Measurements from ENCODE around the gene SLC12A3.

SLC12A3 gene

DNA sequence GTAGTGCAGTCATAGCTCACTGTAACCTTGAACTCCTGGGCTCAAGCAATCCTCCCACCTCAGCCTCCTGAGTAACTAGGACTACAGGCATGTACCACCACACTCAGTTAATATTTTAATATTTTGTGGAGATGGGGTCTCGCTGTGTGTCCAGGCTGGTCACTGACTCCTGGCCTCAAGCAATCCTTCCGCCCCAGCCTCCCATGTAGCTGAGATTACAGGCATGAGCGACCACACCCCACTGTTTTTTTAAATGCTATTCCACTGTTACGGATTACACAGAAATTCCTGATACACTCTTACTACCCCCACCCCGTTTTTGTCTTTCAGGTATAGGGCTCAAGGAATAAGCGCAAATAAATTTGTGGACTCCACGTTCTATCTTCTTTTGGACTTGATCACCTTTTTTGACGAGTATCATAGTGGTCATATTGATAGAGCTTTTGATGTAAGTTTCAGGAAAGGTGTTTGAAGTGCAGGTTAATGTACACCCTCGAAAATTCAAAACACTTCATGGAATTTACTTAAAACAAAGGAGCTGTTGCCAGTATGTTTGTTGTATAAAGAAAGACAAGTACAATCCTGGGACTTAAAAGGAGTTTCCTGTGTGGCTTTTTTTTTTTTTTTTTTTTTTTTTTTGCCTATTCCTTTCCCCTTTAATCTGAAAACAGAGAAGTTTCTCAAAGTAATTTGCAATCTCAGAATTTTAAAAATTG is 26.2 kb upstream of the SLC12A3 start:
- H3K4me3 ChIP-seq (ENCODE audit: low read depth, low read length), result no peak overlapping the region
- TF ChIP-seq, protein P1, sequence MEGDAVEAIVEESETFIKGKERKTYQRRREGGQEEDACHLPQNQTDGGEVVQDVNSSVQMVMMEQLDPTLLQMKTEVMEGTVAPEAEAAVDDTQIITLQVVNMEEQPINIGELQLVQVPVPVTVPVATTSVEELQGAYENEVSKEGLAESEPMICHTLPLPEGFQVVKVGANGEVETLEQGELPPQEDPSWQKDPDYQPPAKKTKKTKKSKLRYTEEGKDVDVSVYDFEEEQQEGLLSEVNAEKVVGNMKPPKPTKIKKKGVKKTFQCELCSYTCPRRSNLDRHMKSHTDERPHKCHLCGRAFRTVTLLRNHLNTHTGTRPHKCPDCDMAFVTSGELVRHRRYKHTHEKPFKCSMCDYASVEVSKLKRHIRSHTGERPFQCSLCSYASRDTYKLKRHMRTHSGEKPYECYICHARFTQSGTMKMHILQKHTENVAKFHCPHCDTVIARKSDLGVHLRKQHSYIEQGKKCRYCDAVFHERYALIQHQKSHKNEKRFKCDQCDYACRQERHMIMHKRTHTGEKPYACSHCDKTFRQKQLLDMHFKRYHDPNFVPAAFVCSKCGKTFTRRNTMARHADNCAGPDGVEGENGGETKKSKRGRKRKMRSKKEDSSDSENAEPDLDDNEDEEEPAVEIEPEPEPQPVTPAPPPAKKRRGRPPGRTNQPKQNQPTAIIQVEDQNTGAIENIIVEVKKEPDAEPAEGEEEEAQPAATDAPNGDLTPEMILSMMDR (IDR thresholded peaks at IDR 0.05; ENCODE audit: low read depth, low read length), result no peak

DNA sequence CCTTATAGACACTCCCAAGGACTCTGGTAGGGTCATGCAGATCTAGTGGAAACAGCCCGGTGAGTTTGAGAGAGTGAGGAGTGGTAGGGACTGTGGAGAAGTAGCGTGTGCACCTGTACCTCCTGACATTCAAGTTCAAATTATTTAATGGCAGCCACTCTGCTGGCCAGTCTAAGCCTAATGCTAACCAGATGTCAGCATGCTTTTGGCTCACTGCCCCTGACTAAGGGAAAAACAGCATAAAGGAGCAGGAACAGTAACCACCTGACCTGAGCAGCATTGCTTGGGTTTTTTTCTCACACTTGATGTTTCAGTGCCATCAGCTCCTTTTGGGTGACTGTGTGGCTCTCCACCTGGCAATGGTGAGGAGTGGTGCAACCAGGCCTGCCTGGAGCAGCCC is 23.8 kb upstream of the SLC12A3 start:
- TF ChIP-seq, protein P1 (IDR thresholded peaks at IDR 0.05; ENCODE audit: low read depth, low read length), result no peak
- H3K4me3 ChIP-seq (ENCODE audit: low read depth, low read length), result no peak overlapping the region

DNA sequence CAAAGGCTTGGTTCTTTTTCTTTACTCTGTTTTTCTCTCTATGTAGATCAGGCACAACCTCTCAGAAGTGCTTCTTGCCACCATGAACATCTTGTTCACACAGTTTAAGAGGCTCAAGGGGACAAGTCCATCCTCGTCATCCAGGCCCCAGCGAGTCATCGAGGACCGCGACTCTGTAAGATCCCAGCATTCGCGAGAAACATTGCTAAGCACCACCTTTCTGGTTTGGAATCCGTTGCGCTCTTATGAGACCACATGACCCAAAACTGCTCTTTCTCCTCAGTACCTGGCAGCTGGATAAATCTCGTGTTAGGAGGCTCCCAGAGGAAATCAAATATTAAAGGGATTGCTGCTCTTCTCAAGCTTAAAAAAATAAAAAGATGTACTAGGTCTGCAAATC is 23.3 kb upstream of the SLC12A3 start:
- no peak overlapping the region for H3K4me3 ChIP-seq (ENCODE audit: low read depth, low read length)
- TF ChIP-seq, protein P1 (IDR thresholded peaks at IDR 0.05; ENCODE audit: low read depth, low read length), result no peak

DNA sequence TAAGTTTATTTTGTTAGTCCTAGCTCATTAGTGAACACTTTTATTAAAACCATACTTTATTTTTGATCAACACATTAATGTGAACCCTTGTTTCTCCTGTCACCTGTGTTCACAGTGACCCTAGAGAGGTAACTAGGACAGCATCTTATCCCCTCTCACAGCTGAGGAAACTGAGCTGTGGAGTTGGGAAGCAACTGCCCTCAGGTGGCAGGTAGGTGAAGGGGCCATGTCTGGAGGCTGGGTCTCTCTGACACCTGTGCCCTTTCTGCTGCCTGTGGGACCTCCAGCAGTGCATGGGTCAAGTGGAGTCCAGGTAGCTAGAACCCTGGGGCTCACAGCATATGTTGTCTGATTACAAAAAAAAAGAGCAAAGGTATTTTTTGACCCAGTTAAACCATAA is 22.9 kb upstream of the SLC12A3 start:
- TF ChIP-seq, protein P1 (IDR thresholded peaks at IDR 0.05; ENCODE audit: low read depth, low read length), result no peak
- H3K4me3 ChIP-seq (ENCODE audit: low read depth, low read length), result no peak overlapping the region

DNA sequence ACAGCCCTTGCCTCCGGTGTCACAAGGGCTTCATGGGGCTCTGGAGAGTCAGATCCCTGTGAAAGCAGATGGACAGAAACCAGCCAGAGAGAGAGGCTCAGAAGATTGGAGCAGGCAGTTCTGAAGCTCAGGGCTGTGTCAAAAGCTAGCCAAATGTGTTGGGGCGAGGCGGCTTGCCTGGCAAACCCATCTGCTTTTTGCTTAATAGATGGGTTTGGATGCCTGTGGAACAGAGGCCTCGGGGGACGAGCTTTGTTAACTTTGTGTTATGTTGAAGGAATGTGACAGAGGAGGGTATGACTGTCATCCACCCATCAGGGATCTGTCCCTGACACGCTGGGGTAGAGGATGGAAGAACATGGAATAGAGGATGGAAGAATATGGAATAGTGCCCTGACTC is 21.0 kb upstream of the SLC12A3 start:
- TF ChIP-seq, protein P1 (IDR thresholded peaks at IDR 0.05; ENCODE audit: low read depth, low read length), result no peak
- no peak overlapping the region for H3K4me3 ChIP-seq (ENCODE audit: low read depth, low read length)

DNA sequence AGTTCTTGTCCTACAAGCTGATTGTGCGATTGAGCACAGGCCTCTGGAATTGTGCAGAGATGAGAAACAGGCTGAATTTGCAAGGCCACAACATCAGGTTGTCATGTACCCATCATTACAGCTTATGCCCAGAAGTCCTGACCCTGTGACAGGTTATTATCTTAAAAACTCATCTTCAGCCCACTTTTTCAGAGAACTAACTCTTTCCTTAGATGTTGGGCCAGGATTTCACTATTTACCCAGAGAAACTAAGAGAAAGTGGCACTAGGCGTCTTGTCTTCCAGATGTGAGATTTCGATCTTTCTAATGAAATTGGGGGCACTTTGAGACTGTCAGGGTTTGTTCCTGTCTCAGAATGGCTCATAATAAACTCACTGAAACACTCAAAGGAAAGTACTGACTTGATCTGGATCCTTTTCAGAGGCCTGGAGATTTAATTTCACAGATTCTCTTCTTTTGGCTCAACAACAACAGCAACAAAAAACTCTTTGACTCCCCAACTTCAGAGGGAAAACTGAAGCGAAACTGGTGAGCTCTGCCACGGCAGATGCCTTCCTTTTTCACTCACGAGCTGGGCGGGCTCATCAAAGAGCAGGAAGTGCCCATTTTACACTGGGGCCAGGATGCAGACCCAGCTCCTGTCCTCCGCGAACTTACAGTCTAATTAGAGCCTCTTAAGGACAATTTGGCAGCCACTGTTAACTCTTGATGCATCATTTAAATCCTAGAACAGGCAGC is 17.7 kb upstream of the SLC12A3 start:
- H3K4me3 ChIP-seq (ENCODE audit: low read depth, low read length), result no peak overlapping the region
- TF ChIP-seq, protein P1 (IDR thresholded peaks at IDR 0.05; ENCODE audit: low read depth, low read length), result no peak

Measured in WI38 (cell line).